ENCODE data around the gene MBLAC2.

GRCh38 chr5:90495146-90495545, 20.6 kb upstream of the MBLAC2 start:
- no peak for TF ChIP-seq CTCF (IDR thresholded peaks at IDR 0.05)
- no peak for TF ChIP-seq POLR2A (IDR thresholded peaks at IDR 0.05)

Data from thyroid gland (tissue), 4 donors.